MM.1S (cell line): ENCODE data around the gene POU2AF2.

ENCODE experiments used
- EZH2 ChIP-seq: fragments of 300-600 bp; sonication (generic); optimal IDR thresholded peaks from 2 replicates; pipeline ENCODE3; 2017; ENCODE audit warnings: low read depth, mild to moderate bottlenecking, antibody characterized with exemption, low read length, mixed read lengths
- TF ChIP-seq, protein P1 (sequence below): fragments of 300-600 bp; sonication (generic); IDR thresholded peaks from 2 replicates; pipeline ENCODE4 v1.5.1; 2016; ENCODE audit warnings: antibody characterized with exemption, low read length, mixed read lengths

DNA sequence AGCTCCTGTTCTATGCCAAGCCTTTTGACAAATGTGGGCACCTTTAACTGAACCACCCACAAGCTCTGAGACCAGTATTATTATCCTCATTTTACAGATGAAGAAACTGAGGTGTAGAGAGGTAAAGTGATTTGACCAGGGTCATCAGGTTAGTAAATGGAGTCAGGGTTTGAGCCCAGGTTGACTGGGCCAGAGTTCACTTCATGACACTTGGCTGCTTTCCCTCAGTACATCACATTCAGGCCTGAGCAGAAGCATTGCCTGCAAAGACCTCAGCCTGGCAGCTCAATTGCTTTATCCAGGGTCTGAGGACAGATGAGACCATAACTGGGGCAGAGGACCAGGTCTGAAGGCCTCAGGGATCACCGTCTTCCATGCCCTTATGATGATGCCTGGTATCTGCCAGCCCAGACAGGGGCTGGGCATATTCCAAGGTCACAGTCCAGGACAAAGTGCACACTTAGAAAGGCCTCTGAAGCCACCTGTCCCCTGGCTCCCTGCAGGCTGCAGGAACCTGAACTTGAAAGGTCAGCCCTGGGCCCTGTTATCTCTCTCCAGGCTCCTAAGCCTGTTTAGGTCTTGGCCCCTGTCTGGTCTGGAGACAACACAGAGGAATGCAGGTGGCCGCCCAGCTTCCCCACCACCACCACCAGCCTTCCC, 84.8 kb downstream of the POU2AF2 start:
- TF ChIP-seq EZH2: no peak
- TF ChIP-seq, protein P1, sequence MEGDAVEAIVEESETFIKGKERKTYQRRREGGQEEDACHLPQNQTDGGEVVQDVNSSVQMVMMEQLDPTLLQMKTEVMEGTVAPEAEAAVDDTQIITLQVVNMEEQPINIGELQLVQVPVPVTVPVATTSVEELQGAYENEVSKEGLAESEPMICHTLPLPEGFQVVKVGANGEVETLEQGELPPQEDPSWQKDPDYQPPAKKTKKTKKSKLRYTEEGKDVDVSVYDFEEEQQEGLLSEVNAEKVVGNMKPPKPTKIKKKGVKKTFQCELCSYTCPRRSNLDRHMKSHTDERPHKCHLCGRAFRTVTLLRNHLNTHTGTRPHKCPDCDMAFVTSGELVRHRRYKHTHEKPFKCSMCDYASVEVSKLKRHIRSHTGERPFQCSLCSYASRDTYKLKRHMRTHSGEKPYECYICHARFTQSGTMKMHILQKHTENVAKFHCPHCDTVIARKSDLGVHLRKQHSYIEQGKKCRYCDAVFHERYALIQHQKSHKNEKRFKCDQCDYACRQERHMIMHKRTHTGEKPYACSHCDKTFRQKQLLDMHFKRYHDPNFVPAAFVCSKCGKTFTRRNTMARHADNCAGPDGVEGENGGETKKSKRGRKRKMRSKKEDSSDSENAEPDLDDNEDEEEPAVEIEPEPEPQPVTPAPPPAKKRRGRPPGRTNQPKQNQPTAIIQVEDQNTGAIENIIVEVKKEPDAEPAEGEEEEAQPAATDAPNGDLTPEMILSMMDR: no peak
